NCI-H82 treated with DMSO at 0.1 percent for 48 hours (cell line): ENCODE measurements around the gene PALB2.
"Not testable (repeated sequence)": the region's sequence is repeated elsewhere in the genome, so short reads cannot be mapped to it uniquely, and the experiment has no call there.

Experiments
- DNase-seq: peaks from one replicate; lab custom pipeline; 2025; ENCODE audit not compliant: unreplicated experiment; lab: John Stamatoyannopoulos, UW

The PALB2 gene

GRCh38 chr16:23584186-23585076 lies 56.7 kb downstream of the PALB2 start:
- DNase-seq, result no peak

DNA sequence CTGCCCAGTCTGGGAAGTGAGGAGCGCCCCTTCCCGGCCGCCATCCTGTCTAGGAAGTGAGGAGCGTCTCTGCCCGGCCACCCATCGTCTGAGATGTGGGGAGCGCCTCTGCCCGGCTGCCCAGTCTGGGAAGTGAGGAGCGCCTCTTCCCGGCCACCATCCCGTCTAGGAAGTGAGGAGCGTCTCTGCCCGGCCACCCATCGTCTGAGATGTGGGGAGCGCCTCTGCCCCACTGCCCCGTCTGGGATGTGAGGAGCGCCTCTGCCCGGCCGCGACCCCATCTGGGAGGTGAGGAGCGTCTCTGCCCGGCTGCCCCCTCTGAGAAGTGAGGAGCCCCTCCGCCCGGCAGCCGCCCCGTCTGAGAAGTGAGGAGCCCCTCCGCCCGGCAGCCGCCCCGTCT lies 57.8 kb downstream of the PALB2 start:
- DNase-seq, result not testable (repeated sequence)

DNA sequence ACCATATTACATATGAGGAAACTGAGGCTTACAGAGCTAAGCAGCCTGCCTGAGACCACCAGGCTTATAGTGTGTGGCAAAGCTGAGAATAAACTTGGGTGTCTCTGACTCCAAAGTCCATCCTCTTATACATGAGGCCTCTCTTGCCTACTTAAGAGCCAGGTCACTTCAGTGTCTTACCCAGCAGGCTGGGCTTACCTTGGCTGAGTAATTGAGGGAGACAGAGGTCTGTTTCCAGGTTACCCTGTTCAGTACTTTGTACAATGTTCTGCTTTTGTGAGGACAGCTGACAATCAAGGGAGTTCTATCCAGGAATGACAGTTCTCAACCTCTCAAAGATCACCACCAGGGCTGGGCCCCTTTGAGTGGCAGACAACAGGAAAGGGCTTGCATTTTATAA lies 59.3 kb downstream of the PALB2 start:
- DNase-seq, result no peak

DNA sequence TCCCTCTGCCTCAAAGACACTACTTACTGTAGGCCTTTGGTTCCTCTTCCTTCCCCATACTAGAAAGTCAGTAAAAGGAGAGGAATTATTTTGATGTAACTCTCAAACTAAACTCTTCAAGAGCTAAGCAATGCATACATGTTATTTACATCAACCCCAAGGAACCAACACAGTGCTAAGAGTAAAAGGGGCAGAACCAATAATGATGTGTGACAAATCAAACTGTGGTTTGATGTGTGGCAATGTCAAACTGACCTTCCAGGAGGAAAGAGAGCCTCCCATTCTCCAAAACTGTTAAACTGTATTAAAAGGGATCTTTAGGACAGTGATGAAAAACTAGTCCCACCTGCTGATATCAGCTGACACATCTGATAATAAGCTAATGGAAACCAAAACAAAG lies 60.7 kb downstream of the PALB2 start:
- no peak for DNase-seq

GRCh38 chr16:23579371-23579770 lies 61.7 kb downstream of the PALB2 start:
- DNase-seq, result no peak

DNA sequence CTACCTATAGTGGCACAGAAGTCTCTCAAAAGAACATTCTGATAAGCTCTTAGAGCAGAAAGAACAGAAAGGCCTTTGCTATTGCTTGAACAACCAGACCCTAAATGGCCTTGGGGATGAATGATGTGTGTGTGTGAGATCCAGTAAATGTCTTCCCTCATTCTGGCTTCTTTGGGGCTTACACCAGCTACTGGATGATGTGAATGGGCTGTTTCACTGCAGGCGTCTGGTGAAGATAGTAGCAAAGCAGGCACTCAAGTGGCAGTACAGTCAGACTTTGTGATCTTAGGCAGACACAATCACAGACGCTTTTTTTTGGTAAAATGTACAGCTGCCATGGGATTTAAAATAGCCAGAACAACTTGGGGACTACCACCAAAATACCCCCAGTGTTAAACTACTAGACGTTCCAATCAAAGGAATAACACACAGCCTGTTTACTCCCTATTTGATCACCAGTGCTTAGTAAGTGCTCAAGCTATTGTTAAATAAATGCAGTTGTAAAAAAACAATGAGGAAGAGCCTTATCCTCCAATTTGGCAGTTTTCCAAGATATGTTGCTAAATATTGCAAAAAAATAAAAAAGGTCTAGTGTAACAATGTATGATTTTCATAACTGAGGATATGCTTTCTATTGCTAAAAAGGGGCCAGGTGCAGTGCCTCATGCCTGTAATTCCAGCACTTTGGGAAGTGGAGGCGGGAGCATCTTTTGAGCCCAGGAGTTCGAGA lies 62.8 kb downstream of the PALB2 start:
- DNase-seq, result no peak

DNA sequence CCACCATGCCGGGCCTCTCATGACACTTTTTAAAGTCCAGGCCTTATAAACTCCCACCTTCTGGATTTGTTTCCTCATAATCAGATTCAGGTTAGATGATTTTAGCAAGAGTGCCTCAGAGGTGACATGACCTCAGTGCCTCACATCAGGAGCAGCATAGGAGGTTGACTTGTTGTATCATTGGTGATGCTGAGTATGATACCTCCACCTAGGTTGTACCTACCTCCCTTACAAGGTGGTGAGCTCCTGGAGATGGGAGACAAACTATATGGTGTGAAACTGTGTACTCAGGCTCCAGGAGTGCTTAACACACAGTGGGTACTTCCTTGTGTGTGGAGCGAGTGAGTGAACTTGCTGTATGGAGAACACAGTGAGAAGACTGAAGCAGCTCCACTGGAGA lies 63.6 kb downstream of the PALB2 start:
- DNase-seq, result no peak

DNA sequence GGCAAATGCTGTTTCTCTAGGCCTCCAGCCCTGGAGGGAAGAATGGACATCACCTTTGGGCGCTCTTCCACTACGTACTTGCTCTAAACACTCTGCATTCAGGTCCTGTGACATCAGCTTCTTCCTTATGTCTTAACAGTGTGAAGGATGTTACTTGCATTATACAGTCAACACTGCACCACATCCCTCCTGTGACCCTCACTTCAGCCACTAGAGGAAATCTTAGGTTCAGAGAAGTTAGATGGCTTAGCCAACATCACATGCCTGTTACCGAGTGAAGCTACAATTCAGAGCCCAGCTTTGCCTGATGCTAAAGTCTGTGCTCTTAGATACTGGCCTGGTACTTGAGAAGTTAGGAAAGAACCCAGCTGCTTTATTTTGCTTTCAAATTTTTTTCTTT lies 65.3 kb downstream of the PALB2 start:
- DNase-seq, result no peak

DNA sequence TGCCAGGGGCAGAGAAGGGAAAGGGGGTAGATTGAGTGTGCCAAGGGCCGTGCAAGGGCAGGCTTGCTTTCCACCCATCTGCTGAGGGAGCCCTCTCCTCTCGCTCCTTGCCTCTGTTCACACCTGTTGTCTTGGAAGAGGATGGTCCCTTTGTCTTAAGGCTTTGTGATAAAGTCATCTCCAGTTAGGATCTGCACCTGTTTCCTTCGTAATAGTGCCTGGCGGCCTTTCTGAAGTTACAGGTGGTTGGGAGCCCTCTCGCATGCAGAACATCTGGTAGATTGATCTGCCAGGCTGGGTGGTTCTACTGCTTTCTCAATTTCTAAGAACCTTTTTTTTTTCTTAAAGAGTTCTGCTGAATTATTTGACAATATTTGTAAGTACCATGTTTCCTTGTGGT lies 67.3 kb downstream of the PALB2 start:
- DNase-seq, result no peak

DNA sequence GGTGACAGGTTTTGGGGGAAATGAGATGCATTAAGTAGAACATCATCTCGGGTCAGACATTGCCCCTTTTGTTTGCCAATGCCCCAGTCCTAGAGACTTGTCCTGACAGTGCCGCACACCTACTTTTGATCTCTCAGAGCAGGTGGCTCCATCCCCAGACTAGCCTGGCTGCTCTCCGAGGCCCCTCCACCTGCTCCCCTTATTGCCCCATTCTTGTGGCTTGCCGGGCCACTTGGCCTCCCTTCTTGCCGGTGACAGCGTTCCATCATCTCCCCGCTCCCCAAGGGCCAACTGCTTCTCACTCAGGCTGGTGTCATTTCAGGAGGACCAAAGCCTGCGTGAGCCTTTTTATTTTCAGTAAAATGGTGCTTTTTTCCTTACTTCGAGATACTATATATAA lies 68.7 kb downstream of the PALB2 start:
- DNase-seq, result no peak

GRCh38 chr16:23571895-23572294 lies 69.2 kb downstream of the PALB2 start:
- DNase-seq, result no peak

- DNase-seq, result no peak
Observed at GRCh38 chr16:23570992-23571632, 70.0 kb downstream of the PALB2 start.

GRCh38 chr16:23567602-23568001 lies 73.5 kb downstream of the PALB2 start:
- DNase-seq, result no peak

GRCh38 chr16:23566724-23567123 lies 74.4 kb downstream of the PALB2 start:
- no peak for DNase-seq

DNA sequence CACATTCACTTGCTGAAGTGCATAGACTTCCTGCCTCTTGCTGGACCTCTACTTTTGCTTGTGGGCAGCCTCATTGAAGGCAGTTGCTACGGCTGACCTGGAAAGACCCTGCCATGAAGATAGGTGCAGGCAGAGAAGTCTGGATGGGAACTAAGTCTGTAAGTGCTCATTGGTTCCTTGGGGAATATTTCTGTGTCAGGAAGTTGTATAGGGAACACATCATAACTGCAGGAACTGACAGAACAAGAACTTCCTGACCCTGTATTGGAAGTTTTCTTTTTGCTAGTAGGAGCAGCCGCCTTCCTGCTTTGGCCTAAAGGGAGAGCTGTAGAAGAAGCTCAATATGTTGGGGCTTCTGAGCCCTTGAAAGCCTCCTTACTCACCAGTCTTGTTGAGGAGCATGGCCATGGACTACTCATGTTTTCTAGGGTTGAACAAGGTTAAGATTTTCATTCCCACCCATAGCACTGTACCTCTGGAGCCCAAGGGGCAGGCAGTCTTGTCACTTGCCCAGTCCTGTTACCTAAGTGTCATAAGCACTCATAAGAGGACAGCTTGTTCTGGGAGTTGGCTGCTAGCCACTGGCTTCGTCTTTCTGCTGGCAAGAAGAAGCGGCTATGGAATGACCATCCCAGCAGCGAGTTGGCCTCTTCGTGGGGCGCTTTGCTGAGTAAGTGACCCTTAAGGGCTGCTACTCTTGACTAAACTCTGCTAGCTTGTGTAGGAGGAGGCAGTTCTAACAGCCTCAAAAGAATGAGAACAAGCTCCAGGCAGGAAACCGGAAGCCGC lies 76.3 kb downstream of the PALB2 start:
- DNase-seq, result no peak

DNA sequence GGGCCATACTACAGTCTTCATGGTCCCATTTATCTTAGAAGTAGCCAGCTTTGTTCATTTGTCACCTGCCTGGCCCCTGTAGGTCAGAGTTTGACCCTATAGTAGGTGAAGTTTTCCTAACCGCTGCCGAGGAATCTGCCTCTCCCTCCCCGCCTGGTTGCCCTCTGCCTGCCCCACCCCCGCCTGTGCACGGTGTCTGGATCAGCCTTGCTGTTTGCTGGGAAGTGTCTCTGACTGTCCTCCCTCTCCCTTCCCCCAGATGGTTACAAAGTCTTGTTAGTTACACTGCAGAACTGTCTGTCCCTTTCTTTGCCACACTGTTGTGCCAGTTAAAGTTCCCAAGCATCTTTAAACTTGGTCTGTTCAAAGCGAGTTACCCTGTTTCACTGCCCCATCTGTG lies 77.9 kb downstream of the PALB2 start:
- no peak for DNase-seq

DNA sequence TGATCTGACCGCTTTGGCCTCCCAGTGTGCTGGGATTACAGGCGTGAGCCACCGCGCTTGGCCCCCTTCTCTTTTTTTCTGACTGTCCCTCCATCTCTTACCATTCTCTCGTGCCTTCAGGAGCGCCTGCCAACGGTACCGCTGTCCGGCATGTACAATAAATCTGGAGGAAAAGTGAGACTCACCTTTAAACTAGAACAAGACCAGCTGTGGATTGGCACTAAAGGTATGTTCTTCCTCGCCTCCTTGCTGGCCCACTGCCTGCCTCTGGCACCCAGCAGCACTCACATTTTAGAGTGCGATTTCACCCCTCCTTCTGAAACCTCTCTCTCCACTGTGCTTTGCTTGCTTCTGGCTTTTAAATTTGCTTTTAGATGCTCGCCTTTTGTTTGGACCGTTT lies 78.6 kb downstream of the PALB2 start:
- no peak for DNase-seq

DNA sequence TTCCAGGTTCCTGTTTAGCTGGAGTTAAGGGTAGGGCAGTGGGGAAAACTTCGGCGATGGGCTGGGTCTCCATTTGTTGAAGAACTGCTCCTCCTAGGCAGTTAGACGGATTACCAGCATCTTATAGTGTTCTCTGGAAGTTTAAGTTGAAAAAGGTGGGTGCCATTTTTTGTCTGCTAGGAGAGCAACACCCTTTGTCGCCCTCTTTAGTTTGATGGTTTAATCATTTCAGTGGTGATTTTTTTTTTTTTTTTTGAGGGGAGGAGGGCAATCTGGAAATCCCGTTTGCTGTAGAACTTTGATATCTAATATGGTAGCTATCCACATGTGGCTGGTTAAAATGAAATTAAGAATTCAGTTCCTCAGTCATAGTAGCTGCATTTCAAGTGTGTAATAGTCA lies 79.5 kb downstream of the PALB2 start:
- DNase-seq, result no peak

DNA sequence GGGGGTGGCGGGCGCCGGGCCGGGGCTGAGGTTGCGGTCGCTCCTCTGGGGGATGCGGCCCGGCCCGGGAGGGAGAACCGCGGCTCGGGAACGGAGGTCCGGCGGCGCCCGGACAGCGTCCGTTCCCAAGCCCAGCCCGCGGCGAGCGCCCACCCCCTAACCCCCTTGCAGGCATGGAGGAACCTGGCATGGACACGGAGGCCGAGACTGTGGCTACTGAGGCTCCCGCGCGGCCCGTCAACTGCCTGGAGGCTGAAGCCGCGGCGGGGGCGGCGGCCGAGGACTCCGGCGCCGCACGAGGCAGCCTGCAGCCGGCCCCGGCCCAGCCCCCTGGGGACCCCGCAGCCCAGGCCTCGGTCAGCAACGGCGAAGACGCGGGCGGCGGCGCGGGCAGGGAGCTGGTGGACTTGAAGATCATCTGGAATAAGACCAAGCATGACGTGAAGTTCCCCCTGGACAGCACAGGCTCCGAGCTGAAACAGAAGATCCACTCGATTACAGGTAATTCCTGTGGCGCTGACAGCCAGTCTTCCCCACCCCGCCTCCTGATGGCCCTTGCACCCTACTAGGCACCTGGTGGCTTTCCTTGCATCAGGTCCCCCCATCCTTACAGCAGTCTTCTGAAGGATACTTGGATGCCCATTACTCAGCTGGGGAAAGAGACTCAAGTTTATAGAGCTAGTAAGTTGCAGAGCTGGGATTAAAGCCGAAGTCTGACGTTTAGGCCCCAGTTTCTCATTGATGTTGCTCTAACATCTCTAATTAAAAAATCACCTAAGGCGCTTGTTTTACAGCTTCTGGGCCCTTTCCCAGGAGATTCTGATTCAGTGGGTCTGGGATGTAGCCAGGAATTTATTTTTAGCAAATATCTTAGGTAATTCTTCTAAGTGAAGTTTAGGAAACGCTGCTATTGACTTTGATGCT lies 83.1 kb downstream of the PALB2 start:
- no peak for DNase-seq
